CD14-positive monocyte (primary cell): ENCODE data around the gene WNT3. TPM values are rescaled to one million over a fixed set of nuclear protein-coding genes. Genes with fewer than 3 reads are reported as not detected.
A peak's percentile ranks its signal among the peaks of the same experiment; 100 is the strongest.

ENCODE experiments used
- DNase-seq, 3 donors: peaks; one replicate each; pipeline ENCODE4 v3.0.0-alpha.2; 2011 to 2022
- H2AFZ ChIP-seq: 2 replicates; pipeline ENCODE4 v1.6.0; 2012; ENCODE audit warnings: mild to moderate bottlenecking, low read depth, low read length, inconsistent platforms; ENCODE audit not compliant: insufficient read depth, poor library complexity, severe bottlenecking
- H3K27ac ChIP-seq, 2 donors: 1 replicate in 1 of 2; 2 replicates in 1 of 2; pipeline ENCODE4 v1.5.1; 2012 to 2013; ENCODE audit warnings: low read length in 2 of 2, control low read depth in 1 of 2, inconsistent platforms in 1 of 2, low read depth in 1 of 2, mild to moderate bottlenecking in 1 of 2
- H3K27me3 ChIP-seq, 2 donors: one replicate each; pipeline versions ENCODE4 v1.6.0 to v1.6.1; 2011 to 2013; ENCODE audit warnings: low read length in 2 of 2; ENCODE audit not compliant: control insufficient read depth in 2 of 2, insufficient read depth in 2 of 2
- H3K36me3 ChIP-seq, 2 donors: replicated peaks in 1 of 2; 1 replicate in 1 of 2; 2 replicates in 1 of 2; pipeline versions ENCODE4 v1.5.1 to v1.6.1; 2012 to 2013; ENCODE audit warnings: low read length in 2 of 2, control low read depth in 1 of 2, inconsistent platforms in 1 of 2, mild to moderate bottlenecking in 1 of 2; ENCODE audit not compliant: insufficient read depth in 2 of 2, control insufficient read depth in 1 of 2
- H3K4me1 ChIP-seq, 2 donors: 1 replicate in 1 of 2; 2 replicates in 1 of 2; pipeline versions ENCODE4 v1.5.1 to v1.6.1; 2012 to 2013; ENCODE audit warnings: low read length in 2 of 2, control low read depth in 1 of 2, inconsistent platforms in 1 of 2, mild to moderate bottlenecking in 1 of 2, moderate library complexity in 1 of 2; ENCODE audit not compliant: insufficient read depth in 2 of 2, control insufficient read depth in 1 of 2
- H3K4me2 ChIP-seq: replicated peaks from 2 replicates; pipeline ENCODE3; 2012; ENCODE audit warnings: low read length, moderate library complexity, mild to moderate bottlenecking; ENCODE audit not compliant: poor library complexity, severe bottlenecking; ENCODE audit errors: extremely low read depth
- H3K4me3 ChIP-seq, 3 experiments: fragments of 200-600 bp in 1 of 3; sonication (generic) in 1 of 3; replicated peaks in 1 of 3; 1 replicate in 2 of 3; 2 replicates in 1 of 3; pipeline ENCODE4 v1.5.1; 2011 to 2013; ENCODE audit warnings: low read length in 3 of 3, mild to moderate bottlenecking in 3 of 3, control low read depth in 2 of 3, low read depth in 2 of 3, inconsistent platforms in 1 of 3, moderate library complexity in 1 of 3
- H3K79me2 ChIP-seq: 2 replicates; pipeline ENCODE4 v1.6.0; 2012; ENCODE audit warnings: mild to moderate bottlenecking, control low read depth, inconsistent platforms, low read length, moderate library complexity; ENCODE audit not compliant: insufficient read depth
- H3K9ac ChIP-seq: 2 replicates; pipeline ENCODE4 v1.6.0; 2017; ENCODE audit warnings: low read length, mild to moderate bottlenecking; ENCODE audit not compliant: insufficient read depth, poor library complexity, severe bottlenecking
- H3K9me3 ChIP-seq, 2 donors: replicated peaks in 1 of 2; 1 replicate in 1 of 2; 2 replicates in 1 of 2; pipeline versions ENCODE4 v1.5.1 to v1.6.1; 2012 to 2013; ENCODE audit warnings: low read length in 2 of 2, control low read depth in 1 of 2; ENCODE audit not compliant: control insufficient read depth in 1 of 2, insufficient read depth in 1 of 2
- H4K20me1 ChIP-seq: 2 replicates; pipeline ENCODE4 v1.6.0; 2012; ENCODE audit warnings: mild to moderate bottlenecking, low read length, control low read depth, moderate library complexity; ENCODE audit not compliant: insufficient read depth
- H3K27ac Mint-ChIP-seq, 7 donors: one replicate each; pipeline ENCODE4 v1.8.0; 2020; ENCODE audit warnings: mild to moderate bottlenecking in 7 of 7, mixed read lengths in 7 of 7, moderate library complexity in 6 of 7, inconsistent platforms in 2 of 7
- H3K27me3 Mint-ChIP-seq, 3 donors: one replicate each; pipeline ENCODE4 v1.8.0; 2021 to 2022; ENCODE audit warnings: low read depth in 3 of 3, mild to moderate bottlenecking in 3 of 3, mixed read lengths in 3 of 3, moderate library complexity in 3 of 3, inconsistent platforms in 1 of 3
- H3K36me3 Mint-ChIP-seq, 2 donors: one replicate each; pipeline ENCODE4 v1.8.0; 2020; ENCODE audit warnings: mixed read lengths in 2 of 2, inconsistent platforms in 1 of 2, mild to moderate bottlenecking in 1 of 2
- H3K4me1 Mint-ChIP-seq: one replicate; pipeline ENCODE4 v1.8.0; 2020; ENCODE audit warnings: mild to moderate bottlenecking, mixed read lengths
- H3K4me3 Mint-ChIP-seq, 2 donors: one replicate each; pipeline ENCODE4 v1.8.0; 2020; ENCODE audit warnings: mild to moderate bottlenecking in 2 of 2, mixed read lengths in 2 of 2, moderate library complexity in 1 of 2
- H3K9me3 Mint-ChIP-seq, 7 donors: one replicate each; pipeline ENCODE4 v1.8.0; 2020 to 2022; ENCODE audit warnings: mixed read lengths in 7 of 7, mild to moderate bottlenecking in 6 of 7, moderate library complexity in 6 of 7, inconsistent platforms in 2 of 7
- CTCF ChIP-seq: fragments of 200-600 bp; IDR thresholded peaks from one replicate; pipeline ENCODE4 v1.8.0; 2022; ENCODE audit warnings: antibody characterized with exemption, mild to moderate bottlenecking
- WGBS: methylation state at CpG from one replicate; pipeline ENCODE4 v1.1.5; 2013; ENCODE audit warnings: missing lambda C conversion rate; ENCODE audit not compliant: insufficient coverage; 5-methylcytosine and 5-hydroxymethylcytosine counted together
- intact Hi-C, 2 donors: fragments of 100-400 bp; cut with micrococcal nuclease; formaldehyde crosslinking; loops; one replicate each; pipeline versions ENCODE4 v1.15.0 to v1.15.1; 2023
- polyA plus RNA-seq, 3 donors: library from polyadenylated mRNA; depleted of rRNA in 1 of 3; unstranded in 2 of 3; stranded (reverse) in 1 of 3; fragments of 300-500 nt in 2 of 3; fragments of >200 nt in 1 of 3; fragmentation: Illumina TruSeq in 2 of 3; gene quantifications; 1 replicate in 2 of 3; 2 replicates in 1 of 3; pipeline ENCODE4 v1.2.3, GENCODE V29; 2012 to 2021

Gene WNT3
- polyA plus RNA-seq, 3 donors = 0.01 TPM; not detected in 2

DNA sequence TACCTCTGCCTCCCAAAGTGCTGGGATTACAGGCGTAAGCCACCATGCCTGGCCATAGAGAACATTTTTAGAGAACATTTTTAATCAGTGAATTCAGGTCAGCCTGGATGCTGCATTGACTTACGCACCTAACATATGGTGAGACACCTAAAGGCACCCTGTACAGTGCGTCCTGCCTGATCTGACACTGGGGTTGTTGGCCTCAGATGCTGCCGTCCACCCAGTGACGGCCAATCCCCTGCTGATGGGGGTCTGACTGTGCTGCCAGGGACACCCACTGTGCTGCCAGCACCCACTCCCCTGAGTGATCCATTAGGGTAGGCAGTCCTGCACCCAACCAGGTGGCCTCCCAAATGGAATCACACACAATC, 38.5 kb downstream of the WNT3 start:
- H3K36me3 ChIP-seq = no peaks in the 10 kb centered on the region
- H3K9me3 Mint-ChIP-seq = no peaks in the 10 kb centered on the region
- no peaks in the 10 kb centered on the region for H3K36me3 Mint-ChIP-seq
- no peaks in the 10 kb centered on the region for H4K20me1 ChIP-seq
- H3K4me3 Mint-ChIP-seq = no peak overlapping the region
- WGBS = 96% methylated on average over 4 of the region's 5 CpGs
- H3K27ac ChIP-seq = no peak overlapping the region
- H3K4me1 Mint-ChIP-seq = no peaks in the 10 kb centered on the region
- no peak overlapping the region for H3K9ac ChIP-seq
- peaks cover 12 to 34% (median 21%) of the 10 kb centered on the region in 3 donors for H3K27me3 Mint-ChIP-seq
- H3K4me2 ChIP-seq = no peak overlapping the region
- H3K79me2 ChIP-seq = no peaks in the 10 kb centered on the region
- no peak overlapping the region for H2AFZ ChIP-seq
- no peak overlapping the region for H3K27ac Mint-ChIP-seq
- H3K4me1 ChIP-seq = no peaks in the 10 kb centered on the region
- TF ChIP-seq CTCF = no peak
- H3K4me3 ChIP-seq = no peak overlapping the region
- H3K27me3 ChIP-seq = peaks cover 0 to 4% of the 10 kb centered on the region in 2 donors
- H3K9me3 ChIP-seq = no peaks in the 10 kb centered on the region
- no peak for DNase-seq
- intact Hi-C loops = no loop called here

DNA sequence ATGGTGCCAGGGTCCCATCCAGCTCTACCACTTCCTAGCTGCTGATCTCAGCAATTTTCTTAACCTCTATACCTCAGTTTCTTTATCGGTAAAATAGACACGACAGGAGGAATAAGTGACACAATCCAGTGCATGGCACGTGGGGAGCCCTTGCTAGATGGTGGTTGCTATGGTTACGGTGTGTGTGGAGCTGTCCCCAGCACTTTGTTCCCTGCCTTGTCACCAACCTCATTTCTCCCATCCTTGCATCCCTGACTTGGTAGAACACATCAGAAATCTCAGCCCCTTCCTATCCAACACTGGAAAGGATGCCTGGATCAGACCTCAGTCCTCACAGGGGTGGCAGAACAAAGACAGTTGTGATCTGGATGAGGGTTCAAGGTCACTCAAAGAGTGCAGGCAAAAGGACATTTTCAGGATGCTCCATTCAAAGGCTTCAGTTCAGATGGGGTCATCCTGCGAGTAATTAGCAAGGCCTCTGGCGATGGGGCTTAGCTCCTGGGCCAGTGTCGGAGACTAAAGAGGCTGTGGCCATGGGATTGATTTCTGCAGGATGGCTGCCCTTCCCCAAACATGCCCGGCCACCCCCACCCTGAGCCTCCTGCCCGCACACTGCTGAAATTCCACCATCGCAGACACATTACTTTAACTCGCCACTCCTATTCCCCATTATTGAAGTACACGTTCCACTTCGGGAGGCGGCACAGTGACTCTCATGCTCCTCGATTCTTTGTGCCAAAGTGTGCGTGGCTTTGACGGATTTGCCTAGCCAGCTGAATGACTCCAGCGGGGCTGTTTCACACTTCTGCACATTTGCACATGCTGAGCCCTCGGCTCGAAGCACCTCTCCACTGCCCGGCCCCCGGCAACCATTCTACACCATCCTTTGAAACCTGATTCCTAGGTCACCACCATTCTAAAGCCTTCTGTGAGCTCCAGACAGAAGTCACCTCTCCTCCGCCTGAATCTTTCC, 40.3 kb downstream of the WNT3 start:
- Histone ChIP-seq H3K27ac (no peak overlapping the region), H3K79me2 (no peaks in the 10 kb centered on the region), H2AFZ (no peak overlapping the region), H3K4me2 (no peak overlapping the region), H3K4me1 (no peaks in the 10 kb centered on the region), H3K9me3 (no peaks in the 10 kb centered on the region), H3K36me3 (no peaks in the 10 kb centered on the region), H3K9ac (no peak overlapping the region), H3K4me3 (no peak overlapping the region), H4K20me1 (no peaks in the 10 kb centered on the region), H3K27me3 (peaks cover 5 to 22% of the 10 kb centered on the region in 2 donors)
- Mint-ChIP-seq H3K9me3 (peaks cover 0 to 1% (median 0%) of the 10 kb centered on the region in 7 donors), H3K36me3 (no peaks in the 10 kb centered on the region), H3K27ac (peak overlapping the region in 1 of 7 donors; percentile 73), H3K4me3 (no peak overlapping the region), H3K27me3 (peaks cover 28 to 49% (median 36%) of the 10 kb centered on the region in 3 donors), H3K4me1 (no peaks in the 10 kb centered on the region)
- no peak for TF ChIP-seq CTCF
- DNase-seq = no peak
- 89% methylated on average over 19 of the region's 23 CpGs for WGBS
- intact Hi-C loops = no loop called here
